Activated naive CD4-positive, alpha-beta T cell treated with anti-CD3 and anti-CD28 coated beads, Interleukin-2, amount 50 U/mL, for 24 hours (primary cell): ENCODE results near the gene ABHD10.
"Not testable (repeated sequence)": the region's sequence is repeated elsewhere in the genome, so short reads cannot be mapped to it uniquely, and the experiment has no call there.

Experiments used
- H3K27ac Mint-ChIP-seq: one replicate; pipeline ENCODE4 v1.8.0; 2021; ENCODE audit warnings: mild to moderate bottlenecking, mixed read lengths
- H3K27me3 Mint-ChIP-seq: one replicate; pipeline ENCODE4 v1.8.0; 2021; ENCODE audit warnings: mixed read lengths
- H3K36me3 Mint-ChIP-seq: one replicate; pipeline ENCODE4 v1.8.0; 2021; ENCODE audit warnings: mixed read lengths
- H3K4me1 Mint-ChIP-seq: one replicate; pipeline ENCODE4 v1.8.0; 2021; ENCODE audit warnings: mixed read lengths
- H3K4me3 Mint-ChIP-seq: one replicate; pipeline ENCODE4 v1.8.0; 2021; ENCODE audit warnings: mild to moderate bottlenecking, mixed read lengths
- H3K9me3 Mint-ChIP-seq: one replicate; pipeline ENCODE4 v1.8.0; 2021; ENCODE audit warnings: mixed read lengths

ABHD10 gene

DNA sequence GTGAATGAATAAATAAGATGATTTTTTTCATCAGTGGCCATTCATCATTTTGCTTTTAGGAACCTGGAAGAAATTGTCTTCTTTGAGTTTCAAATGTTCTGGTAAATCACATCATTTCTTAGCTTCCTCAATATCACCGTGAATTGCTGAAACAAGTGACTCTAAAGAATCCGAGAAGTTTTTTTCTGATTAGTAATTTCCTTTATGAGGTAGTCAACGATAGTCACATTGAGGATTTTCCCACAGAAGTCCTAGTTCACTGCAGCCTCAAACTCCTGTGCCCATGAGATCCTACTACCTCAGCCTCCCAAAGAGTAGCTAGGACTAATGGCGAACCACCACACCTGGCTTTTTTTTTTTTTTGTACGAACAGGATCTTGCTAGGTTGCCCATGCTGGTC lies 52.1 kb downstream of the ABHD10 start:
- Mint-ChIP-seq H3K4me3 (no peak overlapping the region), H3K27ac (no peak overlapping the region), H3K4me1 (no peaks in the 10 kb centered on the region), H3K36me3 (no peaks in the 10 kb centered on the region), H3K9me3 (no peaks in the 10 kb centered on the region), H3K27me3 (no peaks in the 10 kb centered on the region)

DNA sequence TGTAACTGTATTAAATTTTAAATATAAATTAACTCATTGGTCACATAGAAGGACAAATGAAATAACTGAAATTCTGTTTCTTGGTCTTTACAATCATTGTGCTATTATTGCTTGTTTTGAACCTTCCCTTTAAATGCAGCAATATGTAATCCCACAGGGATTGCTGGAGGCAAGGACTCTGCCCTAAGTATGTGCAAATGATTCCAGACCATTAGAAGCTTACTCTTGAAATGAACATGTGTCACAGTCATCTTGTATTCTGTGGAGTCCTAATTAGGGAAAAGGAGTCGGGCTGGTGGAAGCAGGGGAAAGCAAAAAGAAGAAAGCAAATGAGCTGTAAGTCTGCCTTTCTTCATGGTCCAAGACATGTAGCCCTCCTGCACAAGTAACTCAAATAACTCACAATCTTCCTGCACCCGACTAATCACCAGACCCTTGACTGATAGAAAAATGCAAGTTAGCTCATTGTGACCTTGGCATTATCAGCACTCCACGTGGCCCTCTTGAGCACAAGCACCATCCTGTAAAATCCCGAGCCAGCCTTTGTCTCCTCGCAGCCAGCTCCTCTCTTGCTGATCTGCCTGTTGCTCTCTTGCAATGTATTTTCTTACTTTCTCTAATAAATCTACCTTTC lies 53.4 kb downstream of the ABHD10 start:
- H3K4me1 Mint-ChIP-seq, result no peaks in the 10 kb centered on the region
- no peaks in the 10 kb centered on the region for H3K9me3 Mint-ChIP-seq

DNA sequence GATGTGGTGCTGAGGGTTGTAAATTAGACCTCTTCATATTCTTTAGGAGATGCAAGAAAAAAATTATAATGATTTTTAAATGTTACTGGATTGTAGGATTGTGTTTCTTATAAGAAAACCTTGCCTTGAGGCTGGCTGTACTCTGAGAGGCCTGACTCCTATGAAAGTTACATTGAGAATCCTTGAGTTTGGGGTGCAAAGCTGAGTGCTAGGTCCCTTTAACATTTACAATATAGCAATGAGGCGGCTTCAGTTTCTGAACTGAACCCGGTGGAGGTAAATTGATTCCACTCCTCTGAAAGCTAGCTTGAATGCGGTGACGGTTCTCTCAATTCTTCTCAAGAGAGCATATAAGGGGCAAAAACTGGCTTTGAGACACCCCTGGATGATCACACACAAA lies 55.6 kb downstream of the ABHD10 start, which contains the start of gene TMPRSS7:
Gene TMPRSS7 (plus strand): TSS at position 301 of the 400 bp plus-strand sequence. CDS start 110 bp downstream, outside the sequence.
- no peak within 1 kb of the TSS for H3K27ac Mint-ChIP-seq
- H3K27me3 Mint-ChIP-seq, result no peaks in the 10 kb centered on the region
- no peaks in the 10 kb centered on the region for H3K4me1 Mint-ChIP-seq
- no peak within 1 kb of the TSS for H3K4me3 Mint-ChIP-seq
- H3K36me3 Mint-ChIP-seq, result no peaks in the 10 kb centered on the region
- no peaks in the 10 kb centered on the region for H3K9me3 Mint-ChIP-seq

More for the DNA sequence above, 53.4 kb downstream of the ABHD10 start:
- no peaks in the 10 kb centered on the region for H3K36me3 Mint-ChIP-seq
- H3K27me3 Mint-ChIP-seq, result no peaks in the 10 kb centered on the region
- H3K4me3 Mint-ChIP-seq, result no peak overlapping the region
- H3K27ac Mint-ChIP-seq, result no peak overlapping the region

DNA sequence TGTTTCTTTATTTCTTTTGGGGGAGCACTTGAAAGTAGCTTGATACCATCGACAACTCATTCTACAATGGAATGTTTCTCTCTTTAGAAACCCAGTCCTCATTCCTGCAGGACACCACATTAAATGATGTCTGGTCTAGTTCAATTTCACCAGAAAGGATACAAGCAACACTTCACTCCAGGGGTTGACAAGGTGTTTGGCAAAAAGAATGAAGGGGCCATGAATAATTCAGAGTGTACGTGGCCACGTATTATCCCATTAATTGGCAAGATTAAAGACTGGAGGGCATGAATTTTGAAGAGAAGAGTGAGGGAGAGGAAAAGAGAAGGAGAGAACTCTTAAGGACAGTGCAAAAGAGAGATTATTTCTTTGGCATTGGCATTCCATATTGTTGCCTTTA lies 56.4 kb downstream of the ABHD10 start:
- Mint-ChIP-seq H3K9me3 (no peaks in the 10 kb centered on the region), H3K27me3 (no peaks in the 10 kb centered on the region), H3K27ac (no peak overlapping the region), H3K36me3 (no peaks in the 10 kb centered on the region), H3K4me1 (no peaks in the 10 kb centered on the region), H3K4me3 (no peak overlapping the region)

DNA sequence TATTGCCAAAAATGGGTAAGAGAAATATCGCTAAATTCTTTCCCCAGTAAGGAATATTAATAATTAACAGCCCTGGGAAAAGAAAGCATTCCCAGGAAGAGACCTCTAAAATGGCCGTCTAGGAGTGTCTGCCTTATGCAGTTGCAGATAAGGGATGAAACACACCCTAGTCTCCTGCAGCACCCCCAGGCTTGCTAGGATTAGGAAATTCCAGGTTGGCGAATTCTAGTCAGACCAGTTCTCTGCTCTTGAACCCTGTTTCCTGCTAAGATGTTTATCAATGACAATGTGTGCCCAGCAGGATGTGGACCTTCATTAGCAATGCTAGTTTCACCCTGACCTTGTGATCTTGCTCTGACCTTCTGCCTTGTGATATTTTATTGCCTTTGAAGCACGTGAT lies 58.4 kb downstream of the ABHD10 start:
- H3K36me3 Mint-ChIP-seq, H3K27me3 Mint-ChIP-seq, H3K4me1 Mint-ChIP-seq, H3K9me3 Mint-ChIP-seq, H3K4me3 Mint-ChIP-seq, H3K27ac Mint-ChIP-seq: not testable (repeated sequence)

DNA sequence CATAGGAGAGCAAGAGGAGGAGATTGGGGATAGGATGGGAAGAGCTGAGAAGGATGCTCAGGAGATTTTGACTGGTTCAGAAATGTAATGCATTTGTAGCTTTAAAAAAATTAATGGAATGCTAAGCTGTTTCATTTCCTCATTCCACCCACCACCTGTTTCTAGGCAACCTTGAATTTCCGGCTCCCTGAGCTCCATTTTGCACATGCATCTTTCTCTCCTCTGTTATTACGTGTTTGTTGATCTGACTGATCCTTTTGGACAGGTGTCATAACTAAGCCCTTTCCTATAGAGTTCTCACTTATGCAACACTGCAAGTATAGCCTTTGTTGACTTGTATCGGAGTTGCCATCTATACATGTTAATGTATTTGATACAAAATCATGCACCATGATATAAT lies 60.0 kb downstream of the ABHD10 start:
- Mint-ChIP-seq H3K27me3 (no peaks in the 10 kb centered on the region), H3K9me3 (no peaks in the 10 kb centered on the region), H3K4me3 (no peak overlapping the region), H3K36me3 (no peaks in the 10 kb centered on the region), H3K27ac (no peak overlapping the region), H3K4me1 (no peaks in the 10 kb centered on the region)

DNA sequence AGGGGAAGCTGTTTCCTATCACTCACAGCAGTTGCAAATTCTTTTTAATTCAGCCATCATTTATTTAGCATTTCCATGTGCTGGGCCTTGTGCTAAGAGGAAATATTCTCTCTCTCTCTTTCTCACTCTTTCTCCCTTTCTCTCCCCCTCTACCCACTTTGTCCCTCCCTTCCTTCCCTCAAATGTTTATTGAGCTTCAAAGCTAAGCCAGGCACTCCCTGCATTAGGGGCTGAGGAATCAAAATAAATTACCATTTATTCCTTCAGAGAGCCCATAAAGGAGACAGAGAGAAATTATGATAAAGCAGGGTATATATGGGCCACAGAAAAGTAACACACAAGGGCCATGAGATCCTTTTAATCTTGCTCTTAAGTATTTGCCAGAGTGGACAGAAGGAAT lies 62.5 kb downstream of the ABHD10 start:
- H3K9me3 Mint-ChIP-seq, result no peaks in the 10 kb centered on the region
- no peaks in the 10 kb centered on the region for H3K4me1 Mint-ChIP-seq
- H3K4me3 Mint-ChIP-seq, result no peak overlapping the region
- H3K27me3 Mint-ChIP-seq, result no peaks in the 10 kb centered on the region
- H3K36me3 Mint-ChIP-seq, result no peaks in the 10 kb centered on the region
- no peak overlapping the region for H3K27ac Mint-ChIP-seq

DNA sequence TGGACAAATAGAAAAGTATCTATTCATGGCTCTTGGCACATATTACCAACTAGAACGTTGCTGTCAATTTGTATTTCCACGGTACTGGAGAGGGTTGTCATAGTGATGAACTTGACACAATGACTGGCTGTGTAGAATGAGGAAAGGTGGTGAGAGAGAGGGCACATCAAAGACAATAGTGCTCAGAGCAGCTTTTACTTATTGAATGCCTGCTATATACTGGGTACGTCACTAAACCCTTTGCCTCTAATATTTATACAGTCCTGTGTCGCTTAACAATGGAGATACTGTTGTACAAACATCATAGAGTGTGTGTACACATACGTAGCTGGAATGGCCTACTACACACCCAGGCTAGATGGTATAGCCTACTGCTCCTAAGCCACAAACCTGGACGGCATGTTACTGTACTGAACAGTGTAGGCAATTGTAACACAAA lies 64.0 kb downstream of the ABHD10 start:
- H3K9me3 Mint-ChIP-seq, result no peaks in the 10 kb centered on the region
- H3K4me3 Mint-ChIP-seq, result no peak overlapping the region

More for the DNA sequence above, 64.0 kb downstream of the ABHD10 start:
- Mint-ChIP-seq H3K4me1 (no peaks in the 10 kb centered on the region), H3K36me3 (no peaks in the 10 kb centered on the region), H3K27ac (no peak overlapping the region), H3K27me3 (no peaks in the 10 kb centered on the region)
